Keratinocyte (primary cell): ENCODE measurements around the gene TSKU. TPM values are rescaled to one million over a fixed set of nuclear protein-coding genes. Genes with fewer than 3 reads are reported as not detected.
"Not testable (repeated sequence)": the region's sequence is repeated elsewhere in the genome, so short reads cannot be mapped to it uniquely, and the experiment has no call there.

Source experiments
- DNase-seq: peaks from one replicate; pipeline ENCODE4 v3.0.0-alpha.2; 2011; ENCODE audit warnings: low read depth, missing footprints, low spot score
- FAIRE-seq: peaks from 2 replicates; lab custom pipeline; 2011; peaks lifted over from hg19 to GRCh38; lab: Jason Lieb, UNC
- H2AFZ ChIP-seq: 2 replicates; pipeline ENCODE4 v1.6.0; 2012; ENCODE audit warnings: low read length, control low read depth, inconsistent platforms; ENCODE audit not compliant: control insufficient read depth
- H3K27ac ChIP-seq: 2 replicates; pipeline ENCODE4 v1.5.1; 2011; ENCODE audit warnings: low read length; ENCODE audit not compliant: control insufficient read depth, insufficient read depth
- H3K27me3 ChIP-seq: 3 replicates; pipeline ENCODE4 v1.6.0; 2011; ENCODE audit warnings: low read length; ENCODE audit not compliant: control insufficient read depth, insufficient read depth; ENCODE audit errors: extremely low read depth
- H3K36me3 ChIP-seq, 2 experiments: 2 replicates in 1 of 2; 3 replicates in 1 of 2; pipeline ENCODE4 v1.5.1; 2011; ENCODE audit warnings: low read length in 2 of 2, mild to moderate bottlenecking in 1 of 2; ENCODE audit not compliant: control insufficient read depth in 2 of 2, insufficient read depth in 2 of 2; ENCODE audit errors: extremely low read depth in 1 of 2
- H3K4me1 ChIP-seq: 3 replicates; pipeline ENCODE4 v1.5.1; 2011; ENCODE audit warnings: low read length; ENCODE audit not compliant: control insufficient read depth, insufficient read depth; ENCODE audit errors: extremely low read depth
- H3K4me2 ChIP-seq: 3 replicates; pipeline ENCODE4 v1.6.0; 2011; ENCODE audit warnings: low read depth, low read length; ENCODE audit not compliant: control insufficient read depth, insufficient read depth; ENCODE audit errors: extremely low read depth
- H3K4me3 ChIP-seq, 3 experiments: fragments of 200-600 bp in 1 of 3; sonication (generic) in 1 of 3; 2 replicates in 2 of 3; 3 replicates in 1 of 3; pipeline ENCODE4 v1.5.1; 2011 to 2016; ENCODE audit warnings: low read length in 3 of 3, mild to moderate bottlenecking in 3 of 3, control low read depth in 2 of 3, inconsistent platforms in 1 of 3, low read depth in 1 of 3, mixed read lengths in 1 of 3, mixed run types in 1 of 3, moderate library complexity in 1 of 3; ENCODE audit not compliant: control insufficient read depth in 2 of 3, insufficient read depth in 2 of 3; ENCODE audit errors: extremely low read depth in 1 of 3
- H3K79me2 ChIP-seq: 2 replicates; pipeline ENCODE4 v1.6.0; 2012; ENCODE audit warnings: low read length; ENCODE audit not compliant: control insufficient read depth, insufficient read depth
- H3K9ac ChIP-seq: 3 replicates; pipeline ENCODE4 v1.6.0; 2011; ENCODE audit warnings: low read length; ENCODE audit not compliant: control insufficient read depth, insufficient read depth; ENCODE audit errors: extremely low read depth
- H3K9me1 ChIP-seq: 3 replicates; pipeline ENCODE4 v1.6.0; 2011; ENCODE audit warnings: low read length; ENCODE audit not compliant: control insufficient read depth, insufficient read depth; ENCODE audit errors: extremely low read depth
- H3K9me3 ChIP-seq: 2 replicates; pipeline ENCODE4 v1.5.1; 2012; ENCODE audit warnings: low read depth, low read length; ENCODE audit not compliant: control insufficient read depth
- H4K20me1 ChIP-seq: 3 replicates; pipeline ENCODE4 v1.6.0; 2011; ENCODE audit warnings: low read length; ENCODE audit not compliant: control insufficient read depth, insufficient read depth; ENCODE audit errors: extremely low read depth
- CTCF ChIP-seq, 3 experiments: IDR thresholded peaks in 1 of 3; conservative IDR thresholded peaks in 1 of 3; optimal IDR thresholded peaks in 1 of 3; 2 replicates in 2 of 3; 3 replicates in 1 of 3; pipeline versions ENCODE3 to v1.5.1; 2011; ENCODE audit warnings: low read length in 3 of 3, mild to moderate bottlenecking in 3 of 3, moderate library complexity in 2 of 3, control low read depth in 1 of 3, inconsistent platforms in 1 of 3; ENCODE audit not compliant: insufficient read depth in 2 of 3; ENCODE audit errors: extremely low read depth in 1 of 3
- EZH2 ChIP-seq: IDR thresholded peaks from one replicate; pipeline ENCODE4 v1.6.1; 2012; ENCODE audit warnings: inconsistent platforms, mild to moderate bottlenecking, low read length, moderate library complexity
- dilution Hi-C: fragments of 300-500 bp; cut with MboI; formaldehyde crosslinking; loops from one replicate; pipeline ENCODE4 v1.7.0; 2020; ENCODE audit warnings: low sequenced_read_pairs; ENCODE audit not compliant: extremely low pct_ligation_motif_present
- polyA plus RNA-seq, 5 experiments: library from polyadenylated mRNA; depleted of rRNA in 3 of 5; stranded (reverse) in 3 of 5; stranded (forward) in 1 of 5; unstranded in 1 of 5; fragments of >200 nt; gene quantifications; 1 replicate in 1 of 5; 2 replicates in 3 of 5; 3 replicates in 1 of 5; pipeline versions ENCODE4 v1.2.1 to v1.2.3, GENCODE V29; 2011 to 2012; ENCODE audit warnings: missing spikeins in 2 of 5, low read depth in 1 of 5, low replicate concordance in 1 of 5

The TSKU gene
- polyA plus RNA-seq, 1 donor (not counting 4 experiments of a cell fraction or from before 2014, with no cell fraction given), result 22.8 TPM

DNA sequence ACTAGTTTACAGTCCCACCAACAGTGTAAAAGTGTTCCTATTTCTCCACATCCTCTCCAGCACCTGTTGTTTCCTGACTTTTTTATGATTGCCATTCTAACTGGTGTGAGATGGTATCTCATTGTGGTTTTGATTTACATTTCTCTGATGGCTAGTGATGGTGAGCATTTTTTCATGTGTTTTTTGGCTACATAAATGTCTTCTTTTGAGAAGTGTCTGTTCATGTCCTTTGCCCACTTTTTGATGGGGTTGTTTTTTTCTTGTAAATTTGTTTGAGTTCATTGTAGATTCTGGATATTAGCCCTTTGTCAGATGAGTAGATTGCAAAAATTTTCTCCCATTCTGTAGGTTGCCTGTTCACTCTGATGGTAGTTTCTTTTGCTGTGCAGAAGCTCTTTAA is 43.8 kb downstream of the TSKU start:
- peaks cover 45% of the 10 kb centered on the region for H3K4me1 ChIP-seq
- FAIRE-seq, H2AFZ ChIP-seq, H4K20me1 ChIP-seq, DNase-seq, H3K9me3 ChIP-seq, H3K4me2 ChIP-seq, H3K27ac ChIP-seq, H3K36me3 ChIP-seq, H3K4me3 ChIP-seq, H3K79me2 ChIP-seq, H3K27me3 ChIP-seq, H3K9me1 ChIP-seq, dilution Hi-C loops, H3K9ac ChIP-seq: not testable (repeated sequence)

DNA sequence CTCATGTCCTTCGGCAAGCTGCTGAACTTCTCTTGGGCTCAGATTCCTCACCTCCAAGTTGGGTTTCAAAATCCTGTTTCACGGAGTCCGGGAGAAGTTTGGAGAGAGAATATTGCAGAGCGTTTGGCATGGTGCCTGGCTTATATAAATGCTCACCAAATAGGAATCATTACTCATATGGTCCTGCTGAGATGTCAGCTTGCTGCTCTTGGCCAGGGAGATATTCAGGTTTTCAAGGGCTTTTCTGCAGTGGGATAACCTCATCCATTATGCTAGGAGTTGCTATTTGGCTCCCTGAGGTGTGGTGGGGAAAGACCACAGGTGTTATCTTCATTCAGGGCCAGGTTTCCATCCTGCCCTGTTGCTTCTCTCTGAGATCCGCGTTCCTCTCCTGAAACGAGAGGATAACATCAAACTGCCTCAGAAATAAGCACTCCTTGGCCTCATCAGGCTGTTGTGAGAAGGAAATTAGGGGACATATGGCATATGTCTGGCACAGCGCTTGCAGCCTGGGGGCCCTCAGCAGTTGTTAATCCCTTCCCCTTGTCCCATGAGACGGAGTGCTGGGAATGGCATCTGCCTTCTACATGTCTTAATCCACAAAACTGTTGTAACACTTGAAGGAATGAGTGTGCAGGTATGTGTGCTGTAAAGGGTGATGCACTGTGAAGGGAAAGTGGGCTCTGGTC is 47.6 kb downstream of the TSKU start:
- Histone ChIP-seq H3K36me3 (no peaks in the 10 kb centered on the region), H3K4me3 (peak overlapping the region in 1 of 3 experiments; percentile 26), H3K9ac (peak overlapping the region; percentile 18), H3K79me2 (no peaks in the 10 kb centered on the region), H2AFZ (peak overlapping the region; percentile 56), H4K20me1 (no peaks in the 10 kb centered on the region), H3K4me2 (peak overlapping the region; percentile 52), H3K4me1 (peaks cover 13% of the 10 kb centered on the region), H3K9me3 (no peaks in the 10 kb centered on the region), H3K27ac (no peak overlapping the region), H3K27me3 (no peaks in the 10 kb centered on the region), H3K9me1 (no peaks in the 10 kb centered on the region)
- FAIRE-seq, result peak; percentile 79
- no peak for DNase-seq
- TF ChIP-seq CTCF (optimal IDR thresholded peaks at IDR 0.05 in 1 of 3, IDR thresholded peaks at IDR 0.05 in 1 of 3, conservative IDR thresholded peaks at IDR 0.05 in 1 of 3; ENCODE audit: extremely low read depth in 1 of 3, insufficient read depth in 2 of 3, low read length in 3 of 3) (no peak), EZH2 (no peak)
- dilution Hi-C loops, result no loop called here
